H1 (cell line): ENCODE results near the gene INAFM2. TPM values are rescaled to one million over a fixed set of nuclear protein-coding genes. Genes with fewer than 3 reads are reported as not detected.

ENCODE experiments used
- CBX8 ChIP-seq: fragments of 300-800, 300-1000 bp; sonication (generic); IDR thresholded peaks from 2 replicates; pipeline ENCODE4 v1.7.1; 2016; ENCODE audit warnings: low read depth, low read length, borderline replicate concordance
- CHD7 ChIP-seq: fragments of 300-600 bp; sonication (generic); IDR thresholded peaks from 2 replicates; pipeline ENCODE4 v1.7.1; 2012; ENCODE audit warnings: low read length, moderate library complexity, mild to moderate bottlenecking, inconsistent platforms; ENCODE audit not compliant: insufficient replicate concordance
- GTF2F1 ChIP-seq: IDR thresholded peaks from 2 replicates; pipeline ENCODE4 v1.6.1; 2012; ENCODE audit warnings: low read depth, low read length, improper control_type of control experiment, borderline replicate concordance
- HDAC6 ChIP-seq: IDR thresholded peaks from one replicate; pipeline ENCODE4 v1.7.1; 2012; ENCODE audit warnings: low read depth, mild to moderate bottlenecking, inconsistent platforms, low read length, moderate library complexity
- RBBP5 ChIP-seq: IDR thresholded peaks from 2 replicates; pipeline ENCODE4 v1.7.1; 2012; ENCODE audit warnings: low read depth, mild to moderate bottlenecking, inconsistent platforms, low read length, moderate library complexity, borderline replicate concordance
- SIN3A ChIP-seq, 2 experiments: IDR thresholded peaks in 1 of 2; conservative IDR thresholded peaks in 1 of 2; 2 replicates each; pipeline ENCODE4 v1.6.1; 2011 to 2012; ENCODE audit warnings: low read length in 2 of 2, improper control_type of control experiment in 1 of 2, low read depth in 1 of 2, mild to moderate bottlenecking in 1 of 2
- SP1 ChIP-seq: IDR thresholded peaks from 2 replicates; pipeline ENCODE4 v1.6.1; 2011; ENCODE audit warnings: low read depth, low read length
- TAF1 ChIP-seq: IDR thresholded peaks from 2 replicates; pipeline ENCODE4 v1.6.1; 2011; ENCODE audit warnings: mild to moderate bottlenecking, low read depth, low read length
- polyA plus RNA-seq, 7 experiments: library from polyadenylated mRNA; depleted of rRNA in 3 of 7; stranded (reverse) in 5 of 7; unstranded in 2 of 7; fragments of >200 nt in 5 of 7; fragments of 200-250 nt in 2 of 7; gene quantifications; 1 replicate in 5 of 7; 2 replicates in 1 of 7; 4 replicates in 1 of 7; pipeline versions ENCODE4 v1.2.1 to v1.2.3, GENCODE V29; 2011 to 2013; ENCODE audit warnings: missing spikeins in 2 of 7, mixed read lengths in 2 of 7
- total RNA-seq: library from RNA; stranded (reverse); fragmentation: NEBNext Ultra II Directional; extraction: Animal tissue kit (Norgen Biotek cat#: 25700); gene quantifications from 2 replicates; pipeline ENCODE4 v1.2.1, GENCODE V29; 2021

The INAFM2 gene
- total and polyA plus RNA-seq, 2 of the 8 experiments (the other 6 are each of a cell fraction or from before 2014, with no cell fraction given), result 15.3 to 35.1 TPM

GRCh38 chr15:40346579-40347558 lies 23.4 kb downstream of the INAFM2 start (continued):
- TF ChIP-seq CHD7 (no peak), SP1 (no peak), RBBP5 (no peak), HDAC6 (no peak), TAF1 (no peak), GTF2F1 (no peak), SIN3A (conservative IDR thresholded peaks at IDR 0.05 in 1 of 2, IDR thresholded peaks at IDR 0.05 in 1 of 2; ENCODE audit: low read depth in 1 of 2, low read length in 2 of 2) (no peak), CBX8 (no peak)
- TF ChIP-seq, all 59 proteins: peak for 0
